ENCODE data around the gene HSPA12B. TPM values are rescaled to one million over a fixed set of nuclear protein-coding genes. Genes with fewer than 3 reads are reported as not detected.

HSPA12B gene
- total and polyA plus RNA-seq, 2 of the 13 experiments (the other 11 are each of a cell fraction or from before 2014, with no cell fraction given), result 0.01 TPM; not detected in 1

DNA sequence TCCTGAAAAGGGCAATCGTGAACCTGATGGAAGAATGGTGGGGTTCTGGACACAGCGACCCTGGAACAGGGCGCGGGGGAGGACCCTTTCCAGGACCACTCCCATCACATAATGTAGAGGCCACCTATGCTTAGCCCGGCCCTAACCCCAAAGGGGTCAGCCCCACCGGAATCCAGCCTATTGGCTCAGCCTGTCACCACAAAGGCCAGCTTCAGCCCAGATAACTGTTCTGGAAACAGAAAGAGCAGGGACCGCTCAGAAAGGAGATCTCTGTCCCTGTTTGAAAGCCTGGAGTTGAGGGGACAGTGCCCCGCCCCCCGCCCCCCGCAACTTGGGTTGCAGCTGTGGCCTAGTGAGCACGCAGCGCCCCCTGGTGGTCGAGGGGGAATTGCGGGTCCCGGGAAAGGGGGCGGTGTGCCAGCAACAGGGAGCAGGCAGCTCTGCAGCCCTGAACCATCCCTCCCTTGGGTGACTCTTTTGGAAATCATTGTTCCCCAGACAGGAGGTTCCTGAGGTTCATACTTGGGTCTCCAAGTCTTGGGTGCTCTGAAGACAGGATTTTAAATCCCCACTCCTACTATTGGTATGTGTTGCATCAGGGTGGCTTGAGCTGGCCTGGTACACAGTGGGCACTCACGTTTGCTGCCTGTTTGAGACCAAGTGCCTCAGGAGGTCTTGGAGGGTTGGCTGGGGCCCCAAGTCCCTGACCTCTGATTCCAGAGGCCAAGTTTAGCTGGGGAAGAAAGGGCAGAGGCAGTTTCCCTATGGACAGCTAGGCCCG lies 21.6 kb upstream of the HSPA12B start (continued):
- peak; percentile 51 for TF ChIP-seq GATAD2A (CRISPR knock-in tag; IDR thresholded peaks at IDR 0.05)
- no peak for TF ChIP-seq REXO4 (CRISPR knock-in tag; IDR thresholded peaks at IDR 0.05; ENCODE audit: borderline replicate concordance)
- TF ChIP-seq, protein P1, sequence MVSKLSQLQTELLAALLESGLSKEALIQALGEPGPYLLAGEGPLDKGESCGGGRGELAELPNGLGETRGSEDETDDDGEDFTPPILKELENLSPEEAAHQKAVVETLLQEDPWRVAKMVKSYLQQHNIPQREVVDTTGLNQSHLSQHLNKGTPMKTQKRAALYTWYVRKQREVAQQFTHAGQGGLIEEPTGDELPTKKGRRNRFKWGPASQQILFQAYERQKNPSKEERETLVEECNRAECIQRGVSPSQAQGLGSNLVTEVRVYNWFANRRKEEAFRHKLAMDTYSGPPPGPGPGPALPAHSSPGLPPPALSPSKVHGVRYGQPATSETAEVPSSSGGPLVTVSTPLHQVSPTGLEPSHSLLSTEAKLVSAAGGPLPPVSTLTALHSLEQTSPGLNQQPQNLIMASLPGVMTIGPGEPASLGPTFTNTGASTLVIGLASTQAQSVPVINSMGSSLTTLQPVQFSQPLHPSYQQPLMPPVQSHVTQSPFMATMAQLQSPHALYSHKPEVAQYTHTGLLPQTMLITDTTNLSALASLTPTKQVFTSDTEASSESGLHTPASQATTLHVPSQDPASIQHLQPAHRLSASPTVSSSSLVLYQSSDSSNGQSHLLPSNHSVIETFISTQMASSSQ (IDR thresholded peaks at IDR 0.05; ENCODE audit: low read depth), result no peak
- TF ChIP-seq, protein P1 (CRISPR knock-in tag; IDR thresholded peaks at IDR 0.05; ENCODE audit: borderline replicate concordance), result no peak
- no peak for TF ChIP-seq ZNF530 (CRISPR knock-in tag; IDR thresholded peaks at IDR 0.05; ENCODE audit: low read depth)
- TF ChIP-seq, protein P2, sequence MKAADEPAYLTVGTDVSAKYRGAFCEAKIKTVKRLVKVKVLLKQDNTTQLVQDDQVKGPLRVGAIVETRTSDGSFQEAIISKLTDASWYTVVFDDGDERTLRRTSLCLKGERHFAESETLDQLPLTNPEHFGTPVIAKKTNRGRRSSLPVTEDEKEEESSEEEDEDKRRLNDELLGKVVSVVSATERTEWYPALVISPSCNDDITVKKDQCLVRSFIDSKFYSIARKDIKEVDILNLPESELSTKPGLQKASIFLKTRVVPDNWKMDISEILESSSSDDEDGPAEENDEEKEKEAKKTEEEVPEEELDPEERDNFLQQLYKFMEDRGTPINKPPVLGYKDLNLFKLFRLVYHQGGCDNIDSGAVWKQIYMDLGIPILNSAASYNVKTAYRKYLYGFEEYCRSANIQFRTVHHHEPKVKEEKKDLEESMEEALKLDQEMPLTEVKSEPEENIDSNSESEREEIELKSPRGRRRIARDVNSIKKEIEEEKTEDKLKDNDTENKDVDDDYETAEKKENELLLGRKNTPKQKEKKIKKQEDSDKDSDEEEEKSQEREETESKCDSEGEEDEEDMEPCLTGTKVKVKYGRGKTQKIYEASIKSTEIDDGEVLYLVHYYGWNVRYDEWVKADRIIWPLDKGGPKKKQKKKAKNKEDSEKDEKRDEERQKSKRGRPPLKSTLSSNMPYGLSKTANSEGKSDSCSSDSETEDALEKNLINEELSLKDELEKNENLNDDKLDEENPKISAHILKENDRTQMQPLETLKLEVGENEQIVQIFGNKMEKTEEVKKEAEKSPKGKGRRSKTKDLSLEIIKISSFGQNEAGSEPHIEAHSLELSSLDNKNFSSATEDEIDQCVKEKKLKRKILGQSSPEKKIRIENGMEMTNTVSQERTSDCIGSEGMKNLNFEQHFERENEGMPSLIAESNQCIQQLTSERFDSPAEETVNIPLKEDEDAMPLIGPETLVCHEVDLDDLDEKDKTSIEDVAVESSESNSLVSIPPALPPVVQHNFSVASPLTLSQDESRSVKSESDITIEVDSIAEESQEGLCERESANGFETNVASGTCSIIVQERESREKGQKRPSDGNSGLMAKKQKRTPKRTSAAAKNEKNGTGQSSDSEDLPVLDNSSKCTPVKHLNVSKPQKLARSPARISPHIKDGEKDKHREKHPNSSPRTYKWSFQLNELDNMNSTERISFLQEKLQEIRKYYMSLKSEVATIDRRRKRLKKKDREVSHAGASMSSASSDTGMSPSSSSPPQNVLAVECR (CRISPR knock-in tag; IDR thresholded peaks at IDR 0.05; ENCODE audit: borderline replicate concordance), result no peak; the same call in 1 of the 2 replicates
- TF ChIP-seq ZNF496 (CRISPR knock-in tag; IDR thresholded peaks at IDR 0.05; ENCODE audit: insufficient replicate concordance), result no peak
- TF ChIP-seq, protein P3, sequence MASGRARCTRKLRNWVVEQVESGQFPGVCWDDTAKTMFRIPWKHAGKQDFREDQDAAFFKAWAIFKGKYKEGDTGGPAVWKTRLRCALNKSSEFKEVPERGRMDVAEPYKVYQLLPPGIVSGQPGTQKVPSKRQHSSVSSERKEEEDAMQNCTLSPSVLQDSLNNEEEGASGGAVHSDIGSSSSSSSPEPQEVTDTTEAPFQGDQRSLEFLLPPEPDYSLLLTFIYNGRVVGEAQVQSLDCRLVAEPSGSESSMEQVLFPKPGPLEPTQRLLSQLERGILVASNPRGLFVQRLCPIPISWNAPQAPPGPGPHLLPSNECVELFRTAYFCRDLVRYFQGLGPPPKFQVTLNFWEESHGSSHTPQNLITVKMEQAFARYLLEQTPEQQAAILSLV (CRISPR knock-in tag; IDR thresholded peaks at IDR 0.05; ENCODE audit: borderline replicate concordance), result no peak
- TF ChIP-seq SIX1 (CRISPR knock-in tag; IDR thresholded peaks at IDR 0.05; ENCODE audit: borderline replicate concordance), result no peak
- TF ChIP-seq ZNF883 (CRISPR knock-in tag; IDR thresholded peaks at IDR 0.05; ENCODE audit: not compliant biosample characterization), result peak; percentile 47
- TF ChIP-seq SNAI1 (CRISPR knock-in tag; IDR thresholded peaks at IDR 0.05; ENCODE audit: borderline replicate concordance), result no peak
- no peak for TF ChIP-seq MED8 (CRISPR knock-in tag; IDR thresholded peaks at IDR 0.05; ENCODE audit: insufficient replicate concordance)
- TF ChIP-seq ZBTB8A (CRISPR knock-in tag; IDR thresholded peaks at IDR 0.05; ENCODE audit: borderline replicate concordance, low read depth), result no peak
- TF ChIP-seq TEAD3 (CRISPR knock-in tag; optimal IDR thresholded peaks at IDR 0.05; ENCODE audit: borderline replicate concordance), result peak; percentile 37
- TF ChIP-seq ZNF816 (CRISPR knock-in tag; IDR thresholded peaks at IDR 0.05; ENCODE audit: borderline replicate concordance), result no peak
- TF ChIP-seq, protein P4, sequence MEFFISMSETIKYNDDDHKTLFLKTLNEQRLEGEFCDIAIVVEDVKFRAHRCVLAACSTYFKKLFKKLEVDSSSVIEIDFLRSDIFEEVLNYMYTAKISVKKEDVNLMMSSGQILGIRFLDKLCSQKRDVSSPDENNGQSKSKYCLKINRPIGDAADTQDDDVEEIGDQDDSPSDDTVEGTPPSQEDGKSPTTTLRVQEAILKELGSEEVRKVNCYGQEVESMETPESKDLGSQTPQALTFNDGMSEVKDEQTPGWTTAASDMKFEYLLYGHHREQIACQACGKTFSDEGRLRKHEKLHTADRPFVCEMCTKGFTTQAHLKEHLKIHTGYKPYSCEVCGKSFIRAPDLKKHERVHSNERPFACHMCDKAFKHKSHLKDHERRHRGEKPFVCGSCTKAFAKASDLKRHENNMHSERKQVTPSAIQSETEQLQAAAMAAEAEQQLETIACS (CRISPR knock-in tag; IDR thresholded peaks at IDR 0.05), result no peak
- TF ChIP-seq, protein P5, sequence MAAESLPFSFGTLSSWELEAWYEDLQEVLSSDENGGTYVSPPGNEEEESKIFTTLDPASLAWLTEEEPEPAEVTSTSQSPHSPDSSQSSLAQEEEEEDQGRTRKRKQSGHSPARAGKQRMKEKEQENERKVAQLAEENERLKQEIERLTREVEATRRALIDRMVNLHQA (CRISPR knock-in tag; IDR thresholded peaks at IDR 0.05), result no peak

All from HepG2 (cell line).